ENCODE results near the gene COG3.

The COG3 gene

DNA sequence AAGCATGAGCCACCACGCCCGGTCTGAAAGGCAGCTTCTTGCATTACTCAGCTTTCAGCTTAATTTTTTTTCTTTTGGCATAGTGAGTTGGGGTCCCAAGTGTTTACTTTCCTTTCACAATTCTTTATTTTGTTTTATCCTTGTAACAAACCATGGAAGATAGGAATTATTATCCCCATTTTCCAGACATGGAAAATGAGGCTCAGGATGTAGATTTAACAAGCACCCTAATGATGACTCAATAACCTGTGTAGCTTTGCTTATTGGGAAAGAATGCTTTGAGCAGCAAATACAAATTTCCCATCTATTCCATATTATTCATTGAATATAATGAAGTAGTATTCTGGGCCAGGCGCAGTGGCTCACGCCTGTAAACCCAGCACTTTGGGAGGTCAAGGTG, 13.5 kb upstream of the COG3 start:
- TF ChIP-seq CTCF (IDR thresholded peaks at IDR 0.05; ENCODE audit: low read length) (no peak), EZH2phosphoT487 (IDR thresholded peaks at IDR 0.05; ENCODE audit: low read length) (no peak), EZH2 (optimal IDR thresholded peaks at IDR 0.05; ENCODE audit: low read depth, low read length) (no peak)
- H3K9ac ChIP-seq (ENCODE audit: low read length) = no peak overlapping the region
- H3K4me1 ChIP-seq (ENCODE audit: low read length) = no peaks in the 10 kb centered on the region
- no peak overlapping the region for H3K27ac ChIP-seq (ENCODE audit: low read length)
- H3K9me2 ChIP-seq (replicated peaks; ENCODE audit: insufficient read depth, low read length) = no peaks in the 10 kb centered on the region
- no peak for DNase-seq
- no peak overlapping the region for H3K4me3 ChIP-seq (ENCODE audit: low read length)
- no peaks in the 10 kb centered on the region for H4K20me1 ChIP-seq (ENCODE audit: insufficient read depth, low read length)
- no peaks in the 10 kb centered on the region for H3K27me3 ChIP-seq (replicated peaks; ENCODE audit: insufficient read depth, low read length)
- H3K79me2 ChIP-seq (ENCODE audit: low read length) = no peaks in the 10 kb centered on the region
- no peaks in the 10 kb centered on the region for H3K9me3 ChIP-seq (replicated peaks; ENCODE audit: insufficient read depth, low read length)
- no peaks in the 10 kb centered on the region for H3F3A ChIP-seq (ENCODE audit: insufficient read depth, low read length)
- H3K4me2 ChIP-seq (ENCODE audit: low read depth, low read length) = no peak overlapping the region
- no peaks in the 10 kb centered on the region for H3K36me3 ChIP-seq (replicated peaks; ENCODE audit: insufficient read depth, low read length)
- H2AFZ ChIP-seq (ENCODE audit: low read length) = no peak overlapping the region

DNA sequence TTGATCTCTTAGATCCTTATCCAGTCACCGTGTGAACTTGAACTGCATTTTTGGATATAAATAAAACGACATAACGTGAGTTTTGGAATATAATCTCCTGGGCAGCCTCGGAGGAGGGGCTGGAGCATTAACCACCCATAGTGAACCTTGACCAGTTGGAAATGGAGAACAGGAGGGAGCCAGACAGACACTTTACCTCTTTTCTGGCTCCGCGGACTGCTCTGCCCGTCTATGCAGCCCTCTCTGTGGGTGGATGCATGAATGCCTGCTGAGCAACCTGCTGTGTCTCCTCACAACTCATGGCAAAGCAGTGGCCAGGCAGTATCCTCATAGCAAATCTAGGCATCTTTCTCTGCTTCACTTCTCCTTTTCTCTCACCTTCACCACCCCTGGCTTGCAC, 10.5 kb upstream of the COG3 start:
- Histone ChIP-seq H3K4me2 (ENCODE audit: low read depth, low read length) (no peak overlapping the region), H3K9me2 (replicated peaks; ENCODE audit: insufficient read depth, low read length) (no peaks in the 10 kb centered on the region), H4K20me1 (ENCODE audit: insufficient read depth, low read length) (no peaks in the 10 kb centered on the region), H3F3A (ENCODE audit: insufficient read depth, low read length) (no peaks in the 10 kb centered on the region), H3K36me3 (replicated peaks; ENCODE audit: insufficient read depth, low read length) (no peaks in the 10 kb centered on the region), H3K9me3 (replicated peaks; ENCODE audit: insufficient read depth, low read length) (no peaks in the 10 kb centered on the region), H3K4me1 (ENCODE audit: low read length) (no peaks in the 10 kb centered on the region), H2AFZ (ENCODE audit: low read length) (no peak overlapping the region), H3K27ac (ENCODE audit: low read length) (no peak overlapping the region), H3K9ac (ENCODE audit: low read length) (no peak overlapping the region), H3K27me3 (replicated peaks; ENCODE audit: insufficient read depth, low read length) (no peaks in the 10 kb centered on the region), H3K4me3 (ENCODE audit: low read length) (no peak overlapping the region), H3K79me2 (ENCODE audit: low read length) (no peaks in the 10 kb centered on the region)
- DNase-seq = no peak
- no peak for TF ChIP-seq EZH2phosphoT487 (IDR thresholded peaks at IDR 0.05; ENCODE audit: low read length)
- TF ChIP-seq EZH2 (optimal IDR thresholded peaks at IDR 0.05; ENCODE audit: low read depth, low read length) = no peak
- TF ChIP-seq CTCF (IDR thresholded peaks at IDR 0.05; ENCODE audit: low read length) = no peak

GRCh38 chr13:45456196-45456972, 8.4 kb upstream of the COG3 start:
- Histone ChIP-seq H3K27ac (ENCODE audit: low read length) (no peak overlapping the region), H3K9ac (ENCODE audit: low read length) (no peak overlapping the region), H3K4me3 (ENCODE audit: low read length) (no peak overlapping the region), H3F3A (ENCODE audit: insufficient read depth, low read length) (no peaks in the 10 kb centered on the region), H4K20me1 (ENCODE audit: insufficient read depth, low read length) (no peaks in the 10 kb centered on the region), H3K4me1 (ENCODE audit: low read length) (no peaks in the 10 kb centered on the region), H3K27me3 (replicated peaks; ENCODE audit: insufficient read depth, low read length) (no peaks in the 10 kb centered on the region), H3K79me2 (ENCODE audit: low read length) (no peaks in the 10 kb centered on the region), H3K4me2 (ENCODE audit: low read depth, low read length) (no peak overlapping the region), H3K36me3 (replicated peaks; ENCODE audit: insufficient read depth, low read length) (no peaks in the 10 kb centered on the region), H3K9me3 (replicated peaks; ENCODE audit: insufficient read depth, low read length) (no peaks in the 10 kb centered on the region), H2AFZ (ENCODE audit: low read length) (no peak overlapping the region), H3K9me2 (replicated peaks; ENCODE audit: insufficient read depth, low read length) (no peaks in the 10 kb centered on the region)
- DNase-seq = no peak
- TF ChIP-seq EZH2phosphoT487 (IDR thresholded peaks at IDR 0.05; ENCODE audit: low read length) (no peak), EZH2 (optimal IDR thresholded peaks at IDR 0.05; ENCODE audit: low read depth, low read length) (no peak), CTCF (IDR thresholded peaks at IDR 0.05; ENCODE audit: low read length) (no peak)

Measured in MM.1S (cell line).